GM12873 (cell line): ENCODE results near the gene MMEL1.

Source experiments
- TF ChIP-seq, protein P1 (sequence below): IDR thresholded peaks from 2 replicates; pipeline ENCODE4 v1.5.1; 2012; ENCODE audit warnings: low read depth, mild to moderate bottlenecking, moderate library complexity, low read length, control low read depth; ENCODE audit not compliant: insufficient read depth; ENCODE audit errors: missing control alignments

Gene MMEL1

DNA sequence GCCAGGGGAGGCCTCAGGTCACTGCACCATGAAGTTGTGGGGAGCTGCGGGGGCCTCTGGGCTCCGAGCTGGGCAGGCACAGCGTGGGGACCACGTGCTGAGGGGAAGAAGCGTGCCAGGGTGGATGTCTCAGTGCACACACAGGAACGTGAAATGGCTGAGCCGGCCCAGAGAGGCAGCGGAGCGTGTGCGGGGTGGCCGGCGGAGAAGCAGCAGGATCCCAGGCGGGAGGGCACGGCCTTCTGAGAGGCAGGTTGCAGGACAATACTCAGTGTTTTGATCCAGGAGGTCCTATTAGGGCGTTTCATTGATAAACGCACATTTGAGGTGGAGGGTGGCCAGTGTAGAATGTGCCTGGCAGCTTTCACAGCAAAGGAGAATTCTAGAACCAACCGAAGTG is 63.8 kb downstream of the MMEL1 start:
- TF ChIP-seq, protein P1, sequence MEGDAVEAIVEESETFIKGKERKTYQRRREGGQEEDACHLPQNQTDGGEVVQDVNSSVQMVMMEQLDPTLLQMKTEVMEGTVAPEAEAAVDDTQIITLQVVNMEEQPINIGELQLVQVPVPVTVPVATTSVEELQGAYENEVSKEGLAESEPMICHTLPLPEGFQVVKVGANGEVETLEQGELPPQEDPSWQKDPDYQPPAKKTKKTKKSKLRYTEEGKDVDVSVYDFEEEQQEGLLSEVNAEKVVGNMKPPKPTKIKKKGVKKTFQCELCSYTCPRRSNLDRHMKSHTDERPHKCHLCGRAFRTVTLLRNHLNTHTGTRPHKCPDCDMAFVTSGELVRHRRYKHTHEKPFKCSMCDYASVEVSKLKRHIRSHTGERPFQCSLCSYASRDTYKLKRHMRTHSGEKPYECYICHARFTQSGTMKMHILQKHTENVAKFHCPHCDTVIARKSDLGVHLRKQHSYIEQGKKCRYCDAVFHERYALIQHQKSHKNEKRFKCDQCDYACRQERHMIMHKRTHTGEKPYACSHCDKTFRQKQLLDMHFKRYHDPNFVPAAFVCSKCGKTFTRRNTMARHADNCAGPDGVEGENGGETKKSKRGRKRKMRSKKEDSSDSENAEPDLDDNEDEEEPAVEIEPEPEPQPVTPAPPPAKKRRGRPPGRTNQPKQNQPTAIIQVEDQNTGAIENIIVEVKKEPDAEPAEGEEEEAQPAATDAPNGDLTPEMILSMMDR = no peak

GRCh38 chr1:2567083-2567679 is 65.6 kb downstream of the MMEL1 start:
- TF ChIP-seq, protein P1 = no peak

- TF ChIP-seq, protein P1 = no peak
Observed at GRCh38 chr1:2566101-2567045, 66.4 kb downstream of the MMEL1 start.

- TF ChIP-seq, protein P1 = no peak
Observed at GRCh38 chr1:2564815-2565374, 67.9 kb downstream of the MMEL1 start.

DNA sequence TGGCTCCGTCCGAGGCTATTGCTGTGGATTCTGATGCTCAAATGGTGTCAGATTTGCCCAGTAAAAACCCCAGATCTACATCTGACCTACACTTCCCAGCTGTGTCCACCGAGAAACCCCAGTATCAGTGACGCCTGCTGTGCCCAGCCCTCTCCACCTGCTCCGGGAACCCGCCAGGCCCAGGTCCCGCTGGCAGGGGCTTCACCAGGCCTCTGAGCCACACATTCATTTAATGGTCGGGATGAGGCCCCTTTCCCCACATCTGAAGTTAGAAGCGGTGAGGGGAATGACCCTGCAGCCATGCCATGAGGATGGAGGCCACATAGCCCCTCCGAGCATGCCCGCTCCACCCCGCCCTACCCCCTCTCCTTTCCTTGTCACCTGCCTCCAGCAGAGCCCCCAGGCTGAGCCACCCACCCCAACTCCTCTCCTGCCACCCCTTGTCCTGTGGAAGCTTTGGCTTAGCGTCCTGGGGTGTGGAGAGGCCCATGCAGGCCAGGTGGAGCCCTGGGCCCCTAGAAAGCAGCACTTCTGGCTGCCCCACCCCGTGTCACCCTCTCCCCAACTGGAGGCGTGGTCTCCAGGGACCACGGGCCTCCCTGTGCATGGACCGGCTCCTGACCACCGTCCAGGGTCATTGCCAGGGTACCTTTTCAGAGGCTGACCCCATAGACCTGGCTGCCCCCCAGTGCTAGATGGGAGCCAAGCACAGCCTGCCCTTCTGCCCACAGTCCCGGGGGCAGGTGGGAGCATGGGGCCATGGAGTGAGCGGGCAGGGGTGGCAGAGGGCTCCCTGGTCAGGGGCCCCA is 68.6 kb downstream of the MMEL1 start:
- TF ChIP-seq, protein P1 = no peak

DNA sequence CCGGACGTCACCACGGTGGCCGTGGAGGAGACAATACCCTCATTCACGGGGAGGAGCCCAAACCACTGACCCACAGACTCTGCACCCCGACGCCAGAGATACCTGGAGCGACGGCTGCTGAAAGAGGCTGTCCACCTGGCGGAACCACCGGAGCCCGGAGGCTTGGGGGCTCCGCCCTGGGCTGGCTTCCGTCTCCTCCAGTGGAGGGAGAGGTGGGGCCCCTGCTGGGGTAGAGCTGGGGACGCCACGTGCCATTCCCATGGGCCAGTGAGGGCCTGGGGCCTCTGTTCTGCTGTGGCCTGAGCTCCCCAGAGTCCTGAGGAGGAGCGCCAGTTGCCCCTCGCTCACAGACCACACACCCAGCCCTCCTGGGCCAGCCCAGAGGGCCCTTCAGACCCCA is 69.6 kb downstream of the MMEL1 start:
- TF ChIP-seq, protein P1 = no peak
